Ammon's horn (tissue), 1 donor: ENCODE data around the gene PRPSAP2.
"Not testable (repeated sequence)": the region's sequence is repeated elsewhere in the genome, so short reads cannot be mapped to it uniquely, and the experiment has no call there.

Source experiments
- DNase-seq: peaks from one replicate; pipeline ENCODE4 v3.0.0-alpha.2; 2016; ENCODE audit warnings: low spot score

PRPSAP2 gene

DNA sequence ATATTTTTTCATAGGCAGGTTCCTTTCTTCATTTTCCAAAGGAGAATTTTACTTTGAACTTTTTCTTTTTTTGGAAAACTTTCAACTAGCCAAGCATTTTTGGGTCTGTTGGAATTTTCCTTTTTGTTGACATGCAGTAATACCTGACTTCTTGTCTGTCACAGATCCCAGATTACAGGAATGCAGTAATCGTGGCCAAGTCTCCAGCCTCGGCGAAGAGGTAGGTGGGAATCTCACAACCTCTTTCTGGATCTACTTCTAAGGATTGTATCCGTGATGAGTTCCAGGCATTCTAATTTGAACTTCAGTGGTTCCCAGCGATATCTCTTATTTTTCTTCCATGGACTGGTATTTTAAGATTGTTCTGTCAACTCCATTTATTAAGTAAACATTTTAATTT is 31.7 kb downstream of the PRPSAP2 start:
- no peak for DNase-seq

DNA sequence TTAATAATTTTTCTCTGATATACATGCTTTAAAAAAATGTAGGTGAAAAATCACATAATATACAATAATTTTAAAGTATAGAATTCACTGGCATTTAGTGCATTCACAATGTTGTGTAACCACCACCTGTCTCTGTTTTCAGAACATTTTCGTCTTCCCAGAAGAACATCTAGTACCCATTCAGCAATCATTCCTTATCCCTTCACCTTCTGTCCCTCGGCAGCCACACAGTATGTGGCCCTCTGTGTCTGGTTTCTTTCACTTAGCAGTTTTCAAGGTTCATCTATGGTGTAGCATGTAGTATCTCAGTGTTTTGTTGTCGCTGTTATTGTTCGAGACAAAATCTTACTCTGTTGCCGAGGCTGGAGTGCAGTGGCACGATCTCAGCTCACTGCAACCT is 33.6 kb downstream of the PRPSAP2 start:
- DNase-seq: no peak

DNA sequence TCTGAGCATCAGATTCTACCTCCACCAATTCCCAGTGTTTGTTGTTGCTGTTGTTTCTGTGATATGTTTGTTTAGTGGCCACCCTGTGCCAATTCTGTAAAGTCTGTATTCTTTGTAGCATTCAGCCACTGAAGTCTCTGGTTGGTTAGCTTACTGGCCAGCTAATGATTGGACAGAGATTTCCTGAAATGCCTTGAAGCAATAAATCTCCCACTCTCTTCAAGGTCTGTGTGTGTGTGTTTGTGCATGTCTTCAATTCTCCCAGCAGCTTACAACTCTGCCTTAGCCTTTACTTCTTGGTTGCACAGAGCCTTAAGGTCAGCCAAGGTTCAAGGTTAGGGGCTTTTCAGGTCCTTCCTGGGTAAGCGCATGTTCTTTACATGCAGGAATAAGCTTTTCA is 38.2 kb downstream of the PRPSAP2 start:
- no peak for DNase-seq

DNA sequence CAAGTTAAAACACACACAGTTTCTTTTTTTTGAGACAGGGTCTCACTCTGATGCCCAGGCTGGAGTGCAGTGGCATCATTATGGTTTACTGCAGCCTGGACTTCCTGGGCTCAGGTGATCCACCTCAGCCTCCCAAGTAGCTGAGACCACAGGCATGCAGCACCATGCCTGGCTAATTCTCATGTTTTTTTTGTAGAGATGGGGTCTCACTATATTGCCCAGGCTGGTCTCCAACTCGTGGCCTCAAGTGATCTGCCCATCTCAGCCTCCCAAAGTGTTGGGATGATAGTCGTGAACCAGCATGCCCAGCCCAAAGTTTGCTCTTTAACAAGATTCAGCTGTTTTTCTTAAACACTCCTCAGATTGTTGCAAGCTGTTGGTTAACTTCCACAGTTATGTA is 39.0 kb downstream of the PRPSAP2 start:
- DNase-seq: no peak

DNA sequence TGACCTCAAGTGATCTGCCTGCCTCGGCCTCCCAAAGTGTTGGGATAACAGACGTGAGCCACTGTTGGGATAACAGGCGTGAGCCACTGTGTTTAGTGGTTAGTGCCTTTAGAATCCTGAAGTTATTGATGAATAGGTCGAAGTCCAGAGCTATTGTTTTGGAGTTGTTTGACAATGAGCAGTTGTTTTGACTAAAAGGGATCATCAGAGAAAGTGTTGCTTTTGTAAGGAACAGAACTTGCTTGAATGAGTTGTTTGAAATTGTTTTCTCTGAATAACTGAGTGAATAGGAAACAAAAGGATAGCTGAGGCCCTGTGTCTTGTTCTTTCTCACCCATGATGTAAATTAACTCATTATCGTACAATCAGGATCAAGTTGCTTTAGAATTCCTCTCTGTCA is 46.6 kb downstream of the PRPSAP2 start:
- DNase-seq: no peak

DNA sequence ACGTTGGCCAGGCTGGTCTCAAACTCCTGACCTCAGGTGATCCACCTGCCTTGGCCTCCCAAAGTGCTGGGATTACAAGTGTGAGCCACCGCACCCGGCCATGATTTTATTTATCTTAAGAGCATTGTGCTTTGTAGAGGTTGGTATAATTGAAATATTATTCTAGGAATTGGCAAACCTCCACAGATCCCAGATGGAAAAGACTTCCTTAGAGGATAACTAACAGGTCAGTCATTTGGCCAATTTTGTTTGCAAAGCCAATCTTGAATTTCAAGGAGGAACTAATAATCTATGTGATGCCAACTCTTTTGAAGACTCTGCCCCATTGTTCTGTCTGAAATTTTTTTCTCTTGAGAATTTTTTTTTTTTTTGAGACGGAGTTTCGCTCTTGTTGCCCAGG is 47.3 kb downstream of the PRPSAP2 start:
- DNase-seq: no peak

DNA sequence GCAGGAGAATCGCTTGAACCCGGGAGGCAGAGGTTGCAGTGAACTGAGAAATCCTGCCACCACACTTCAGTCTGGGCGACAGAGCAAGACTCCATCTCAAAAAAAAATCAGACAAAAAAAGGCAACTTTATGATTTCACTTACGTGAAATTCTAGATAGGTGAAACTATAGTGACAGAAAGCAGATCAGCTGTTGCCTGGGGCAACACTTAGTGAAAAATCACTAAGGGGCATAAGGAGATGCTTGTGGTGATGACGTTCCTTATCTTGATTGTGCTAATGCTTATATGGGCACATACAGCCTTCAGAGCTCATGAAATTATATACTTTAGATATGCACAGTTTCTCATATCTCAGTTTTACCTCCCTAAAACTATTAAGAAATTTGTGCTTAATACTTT is 52.4 kb downstream of the PRPSAP2 start:
- DNase-seq: no peak

DNA sequence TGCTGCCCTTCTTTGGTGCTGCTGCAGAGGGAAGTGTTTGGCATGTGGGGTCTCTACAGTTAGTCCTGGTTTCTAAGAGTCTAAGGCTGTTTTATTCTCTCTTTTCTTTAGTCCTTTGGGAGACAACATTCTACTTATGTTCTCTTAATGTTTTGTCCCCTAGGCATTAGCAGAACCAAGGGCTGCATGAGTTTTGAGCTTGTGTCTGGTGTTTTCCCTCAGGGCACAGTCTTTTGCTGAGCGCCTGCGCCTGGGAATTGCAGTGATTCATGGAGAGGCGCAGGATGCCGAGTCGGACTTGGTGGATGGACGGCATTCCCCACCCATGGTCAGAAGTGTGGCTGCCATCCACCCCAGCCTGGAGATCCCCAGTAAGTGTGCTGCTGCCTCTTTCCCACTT is 53.0 kb downstream of the PRPSAP2 start:
- DNase-seq: no peak

DNA sequence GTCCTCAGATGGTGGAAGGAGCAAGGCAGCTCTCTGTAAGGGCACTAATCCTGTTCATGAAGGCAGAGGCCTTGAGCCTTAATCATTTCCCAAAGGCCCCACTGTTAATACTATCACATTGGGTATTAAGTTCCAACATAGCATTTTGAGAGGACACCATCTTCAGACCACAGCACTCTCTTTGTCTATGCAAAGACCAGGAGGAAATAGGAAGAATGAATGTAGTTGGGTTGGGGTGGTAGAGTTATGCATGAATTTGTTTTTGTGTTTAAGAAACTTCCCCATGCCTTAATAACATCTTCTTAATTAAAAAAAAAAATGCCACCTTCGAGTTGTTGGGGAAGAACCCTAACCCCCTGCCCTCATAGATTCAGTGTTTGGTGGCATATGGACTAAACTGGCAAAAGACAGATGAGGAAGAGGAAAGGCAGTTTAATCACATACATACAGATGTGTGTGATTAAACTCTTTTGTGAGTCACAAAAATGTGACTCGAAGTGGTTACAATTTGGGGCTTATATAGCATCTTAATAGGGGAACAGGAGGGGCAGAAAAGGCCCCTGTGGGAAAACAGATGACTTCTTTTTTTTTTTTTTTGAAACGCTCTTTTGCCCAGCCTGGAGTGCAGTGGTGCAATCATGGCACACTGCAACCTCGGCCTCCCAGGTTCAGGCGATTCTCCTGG is 59.0 kb downstream of the PRPSAP2 start:
- DNase-seq: no peak

DNA sequence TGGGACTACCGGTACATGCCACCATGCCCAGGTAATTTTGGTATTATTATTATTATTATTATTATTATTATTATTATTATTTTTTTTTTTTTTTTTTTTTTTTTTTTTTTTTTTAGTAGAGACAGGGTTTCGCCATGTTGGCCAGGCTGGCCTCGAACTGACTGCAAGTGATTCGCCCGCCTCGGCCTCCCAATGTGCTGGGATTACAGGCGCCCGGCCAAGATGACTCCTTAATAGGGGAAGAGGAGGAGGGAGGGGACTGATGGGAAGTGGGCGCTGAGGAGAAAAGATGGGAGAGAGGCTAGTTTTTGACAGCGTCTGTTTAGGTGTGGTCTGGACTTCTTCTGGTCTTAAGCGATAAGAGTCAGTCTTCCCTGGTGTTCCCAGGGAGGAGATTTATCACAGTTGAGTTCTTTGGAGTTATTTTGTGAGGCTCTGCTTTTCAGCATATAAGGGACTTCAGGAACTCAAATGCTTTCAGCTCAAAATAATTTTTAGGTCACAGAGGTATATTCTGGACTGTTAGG is 59.6 kb downstream of the PRPSAP2 start:
- DNase-seq: no peak

DNA sequence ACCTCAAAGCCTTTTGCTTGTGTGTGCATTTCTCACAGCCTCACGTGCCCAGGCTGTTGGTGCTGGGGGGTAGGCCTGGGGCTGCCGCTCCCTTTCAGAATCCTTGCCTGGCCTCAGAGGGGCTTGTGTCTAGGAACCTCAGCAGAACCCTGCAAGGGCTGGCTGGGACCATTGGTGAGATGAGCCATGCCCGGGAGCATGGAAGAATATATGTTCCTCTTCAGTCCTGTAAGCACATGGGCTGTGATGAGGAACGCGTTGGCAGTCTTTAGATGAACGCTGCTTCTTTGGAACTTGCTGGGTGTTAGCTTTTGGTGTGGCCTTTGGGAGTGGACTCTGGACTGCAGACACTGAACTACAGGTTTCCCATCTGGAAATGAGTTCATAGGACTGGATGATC is 62.0 kb downstream of the PRPSAP2 start:
- DNase-seq: no peak

DNA sequence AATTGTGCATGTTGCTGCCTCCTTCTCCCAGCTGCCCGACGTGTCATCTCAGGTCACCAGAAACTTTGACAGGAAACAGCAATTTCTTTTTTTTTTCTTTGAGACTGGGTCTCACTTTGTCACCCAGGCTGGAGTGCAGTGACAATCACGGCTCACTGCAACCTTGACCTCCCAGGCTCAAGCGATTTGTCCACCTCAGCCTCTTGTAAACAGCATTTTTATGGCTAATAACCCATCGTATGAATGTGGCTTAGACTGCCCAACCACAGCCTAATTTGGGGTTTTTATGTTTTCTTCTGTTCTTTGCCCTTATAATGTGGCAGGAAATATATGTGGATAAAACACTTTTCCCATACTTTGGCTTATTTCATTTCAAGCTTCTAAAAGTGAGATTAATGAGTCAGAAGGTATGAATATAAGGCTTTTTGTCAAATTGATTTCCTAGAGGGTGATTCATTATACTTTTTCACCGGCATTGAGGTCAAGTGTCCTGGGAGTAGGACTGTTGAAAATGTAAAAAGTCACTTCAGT is 63.0 kb downstream of the PRPSAP2 start:
- no peak for DNase-seq

DNA sequence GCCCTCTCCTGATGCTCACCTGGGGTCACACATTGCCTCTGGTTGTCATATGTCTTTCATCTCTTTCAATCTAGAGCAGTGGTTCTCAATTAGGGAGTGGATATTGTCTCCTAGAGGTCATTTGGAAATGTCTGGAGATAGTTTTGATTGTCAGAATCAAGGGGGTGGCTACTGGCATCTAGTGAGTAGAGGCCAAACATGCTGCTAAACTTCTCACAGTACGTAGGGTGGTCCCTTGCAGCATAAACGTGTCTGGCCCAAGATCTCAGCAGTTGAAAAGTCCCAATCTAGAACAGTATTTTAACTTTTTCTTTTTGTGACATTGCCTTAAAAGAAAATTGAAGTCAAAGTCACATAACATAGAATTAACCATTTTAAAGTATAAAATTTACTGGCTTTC is 63.6 kb downstream of the PRPSAP2 start:
- DNase-seq: no peak

DNA sequence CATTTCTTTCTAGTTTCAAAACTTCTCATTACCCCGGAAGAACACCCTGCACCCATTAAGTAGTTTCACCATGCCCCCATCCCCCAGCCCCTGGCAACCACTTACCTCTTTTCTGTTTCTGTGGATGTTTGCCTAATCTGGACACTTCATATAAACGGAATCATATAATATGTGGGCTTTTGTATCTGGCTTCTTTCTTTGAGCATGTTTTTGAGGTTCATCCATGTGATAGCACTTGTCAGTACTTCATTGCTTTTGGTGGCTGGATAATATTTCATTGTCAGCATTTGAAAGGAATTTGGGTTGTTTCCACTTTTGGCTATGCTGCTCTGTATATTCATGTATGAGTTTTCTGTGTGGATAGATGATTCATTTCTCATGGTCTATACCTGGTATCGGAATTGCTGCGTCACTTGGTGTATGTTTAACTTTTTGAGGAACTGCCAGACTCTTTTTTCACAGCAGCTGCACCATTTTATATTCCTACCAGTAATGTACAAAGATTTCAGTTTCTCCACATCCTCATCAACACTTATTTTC is 64.1 kb downstream of the PRPSAP2 start:
- no peak for DNase-seq

DNA sequence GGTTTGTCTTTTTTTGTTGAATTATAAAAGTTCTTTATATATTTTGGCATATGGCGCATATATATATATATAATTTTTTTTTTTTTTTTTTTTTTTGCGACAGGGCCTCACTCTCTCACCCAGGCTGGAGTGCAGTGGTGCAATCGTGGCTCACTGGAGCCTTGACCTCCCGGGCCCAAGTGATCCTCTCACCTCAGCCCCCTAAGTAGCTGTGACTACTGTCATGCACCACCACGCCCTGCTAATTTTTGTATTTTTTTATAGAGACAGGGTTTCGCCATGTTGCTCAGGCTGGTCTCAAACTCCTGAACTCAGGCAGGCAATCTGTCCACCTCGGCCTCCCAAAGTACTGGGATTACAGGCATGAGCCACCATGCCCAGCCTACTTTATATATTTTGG is 64.7 kb downstream of the PRPSAP2 start:
- DNase-seq: not testable (repeated sequence)

DNA sequence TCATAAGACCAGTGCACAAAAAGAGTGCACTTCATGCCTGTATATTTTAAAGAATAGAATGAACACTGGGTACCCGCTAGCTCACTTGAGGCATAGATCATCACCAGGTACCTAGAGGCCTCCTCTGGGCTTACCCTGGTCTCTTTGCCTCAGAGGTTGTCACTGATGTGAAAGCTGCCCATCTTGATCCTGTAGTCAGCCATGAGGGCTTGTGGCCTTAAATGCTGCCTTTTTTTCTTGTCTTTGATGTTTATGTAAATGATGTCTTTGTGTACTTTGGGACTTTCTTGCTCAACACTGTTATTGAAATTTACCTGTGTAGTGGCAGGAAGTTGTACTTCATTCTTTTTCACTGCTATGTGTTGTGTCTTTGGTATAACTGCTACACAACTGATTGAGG is 67.3 kb downstream of the PRPSAP2 start:
- no peak for DNase-seq

DNA sequence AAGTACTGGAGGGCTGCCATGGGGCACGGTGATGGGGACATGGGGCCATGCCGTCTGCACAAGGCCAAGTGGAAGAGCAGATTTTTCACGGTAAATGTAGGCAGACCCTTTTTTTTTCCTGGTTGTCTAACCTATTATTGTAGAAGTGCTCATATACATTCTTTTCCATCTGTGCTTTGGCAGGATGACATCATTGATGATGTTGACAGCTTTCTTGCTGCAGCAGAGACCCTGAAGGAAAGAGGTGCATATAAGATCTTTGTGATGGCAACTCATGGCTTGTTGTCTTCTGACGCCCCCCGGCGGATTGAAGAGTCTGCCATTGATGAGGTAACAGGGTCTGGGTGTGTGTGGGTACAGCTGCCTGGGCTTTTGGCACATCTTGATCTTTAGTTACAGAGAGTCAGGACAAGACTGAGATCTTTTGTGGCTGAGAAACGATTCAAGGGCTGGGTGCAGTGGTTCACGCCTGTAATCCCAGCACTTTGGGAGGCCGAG is 70.7 kb downstream of the PRPSAP2 start:
- DNase-seq: no peak

DNA sequence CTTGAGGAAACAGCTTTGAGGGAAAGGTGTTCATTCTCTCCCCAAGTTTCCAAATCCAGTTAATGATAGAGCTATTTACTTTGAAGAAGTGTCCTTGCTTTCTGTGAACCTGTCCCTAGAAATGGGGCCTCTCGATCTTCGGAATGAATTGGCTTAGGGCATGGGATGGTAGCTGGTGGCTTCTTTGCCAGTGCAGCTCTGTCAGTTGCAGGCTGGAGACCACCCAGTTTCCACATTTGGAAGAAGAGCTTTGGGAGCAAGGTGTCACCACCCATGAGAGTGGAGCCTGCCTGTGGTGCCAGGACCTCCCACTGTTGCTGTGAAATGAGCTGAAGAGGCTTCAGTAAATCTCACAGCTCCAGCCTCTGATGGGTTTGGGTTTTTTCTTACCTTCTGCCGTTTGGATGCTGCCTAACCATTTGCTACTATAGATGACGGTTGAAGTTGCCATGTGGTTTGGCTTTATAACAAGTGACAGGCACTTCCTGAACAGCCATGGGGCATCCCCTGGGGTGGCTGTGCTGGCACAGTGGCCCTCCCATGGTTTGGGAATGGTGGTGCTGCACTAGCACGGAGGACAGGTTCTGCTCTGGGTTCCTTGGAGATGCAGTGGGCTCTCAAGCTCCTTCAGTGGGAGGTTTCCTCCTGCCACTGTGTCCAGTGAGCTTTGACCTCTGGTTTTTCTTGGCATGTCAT is 74.6 kb downstream of the PRPSAP2 start:
- no peak for DNase-seq

DNA sequence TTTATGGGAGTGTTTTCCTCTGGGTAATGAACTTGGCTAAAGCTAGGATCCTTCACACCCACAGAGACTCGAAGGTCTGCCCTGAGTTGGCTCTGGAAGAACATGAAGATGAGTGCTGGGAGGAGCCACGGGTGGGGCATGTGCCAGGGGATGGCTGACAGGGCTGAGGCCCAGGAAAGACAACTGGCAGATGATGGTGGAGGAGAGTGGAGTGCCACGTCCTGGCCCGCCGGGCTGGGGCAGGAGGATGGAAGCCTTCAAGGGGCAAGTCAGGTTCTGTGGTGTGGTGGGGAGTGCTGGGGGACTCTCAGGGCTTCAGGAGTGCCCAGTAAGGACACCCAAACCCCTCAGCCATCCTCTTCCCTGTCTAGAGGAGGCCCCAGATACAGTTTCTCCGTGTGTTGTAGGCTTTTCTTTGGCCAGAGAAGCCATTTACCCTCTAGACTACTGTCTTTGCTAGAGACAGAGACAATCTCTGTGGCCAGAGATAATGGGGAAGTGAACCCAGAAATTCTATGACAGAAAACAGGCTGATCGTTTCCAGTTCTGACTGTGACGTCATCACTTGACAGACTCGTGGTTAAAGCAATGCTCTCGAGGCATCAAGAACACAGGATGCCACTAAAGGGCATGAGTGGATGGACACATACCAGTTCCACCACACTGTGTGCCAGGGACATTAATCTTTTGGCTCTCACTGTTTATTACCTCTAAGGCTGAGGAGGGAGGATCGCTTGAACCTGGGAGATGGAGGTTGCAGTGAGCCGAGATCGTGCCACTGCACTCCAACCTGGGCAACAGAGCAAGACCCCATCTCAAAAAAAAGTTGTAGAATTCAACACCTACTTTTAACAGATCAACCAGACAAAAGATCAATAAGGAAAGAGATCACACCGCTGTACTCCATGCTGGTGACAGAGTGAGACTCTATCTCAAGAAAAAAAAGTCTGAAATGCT is 75.4 kb downstream of the PRPSAP2 start:
- DNase-seq: no peak

DNA sequence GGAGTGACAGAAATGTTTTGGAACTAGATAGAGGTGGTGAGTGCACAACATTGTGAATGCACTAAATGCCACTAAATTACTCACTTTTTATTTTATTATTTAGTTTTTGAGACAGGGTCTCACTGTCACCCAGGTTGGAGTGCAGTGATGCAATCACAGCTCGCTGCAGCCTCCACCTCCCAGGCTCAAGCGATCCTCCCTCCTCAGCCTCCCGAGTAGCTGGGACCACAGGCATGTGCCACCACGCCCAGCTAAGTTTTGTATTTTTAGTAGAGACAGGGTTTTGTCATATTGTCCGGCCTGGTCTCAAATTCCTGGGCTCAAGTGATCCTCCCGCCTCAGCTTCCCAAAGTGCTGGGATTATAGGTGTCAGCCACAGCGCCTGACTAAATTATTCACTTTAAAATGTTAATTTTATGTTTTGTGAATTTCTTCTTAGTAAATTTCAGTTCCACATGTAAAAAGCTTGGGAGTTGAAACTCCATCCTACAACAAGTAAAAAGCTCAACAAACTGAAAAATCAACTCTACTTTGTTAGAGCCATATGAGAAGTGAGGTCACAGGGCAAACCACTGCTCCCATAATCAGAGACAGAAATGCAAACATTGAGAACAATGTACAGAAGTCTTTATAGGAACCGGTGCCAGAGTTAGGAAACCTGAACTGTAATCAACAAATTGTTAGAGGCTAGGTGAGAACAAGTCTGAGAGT is 80.2 kb downstream of the PRPSAP2 start:
- DNase-seq: no peak

DNA sequence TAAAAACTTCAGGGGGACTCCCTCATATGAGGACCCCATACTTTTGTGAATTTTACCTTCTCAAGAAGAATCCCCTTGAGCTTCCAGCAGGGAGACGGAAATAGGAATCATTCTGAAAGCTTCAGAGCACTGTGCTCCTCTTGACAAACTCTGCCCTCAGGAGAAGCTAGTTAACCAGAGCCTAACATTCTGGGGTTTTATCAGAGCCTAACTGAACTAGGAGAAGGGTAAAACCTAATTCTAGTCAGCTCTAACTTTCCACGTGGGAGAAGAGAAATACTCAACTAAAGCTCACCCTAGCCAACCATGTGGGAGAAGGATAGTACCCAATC is 80.7 kb downstream of the PRPSAP2 start:
- no peak for DNase-seq
